H1 (cell line): ENCODE results near the gene TGM1. TPM values are rescaled to one million over a fixed set of nuclear protein-coding genes. Genes with fewer than 3 reads are reported as not detected.

Experiments used
- CTCF ChIA-PET: fragments of 300-600 bp; sonication (Branson Sonifier 250); formaldehyde crosslinking; loops from one replicate; lab custom pipeline; 2021; ENCODE audit not compliant: partially characterized antibody; lab: Charles Lee
- POLR2A ChIA-PET: fragments of 300-600 bp; sonication (Branson Sonifier 250); formaldehyde crosslinking; loops from one replicate; lab custom pipeline; 2021; ENCODE audit warnings: inconsistent platforms; ENCODE audit not compliant: partially characterized antibody; lab: Charles Lee
- DNase-seq, 2 experiments: peaks; one replicate each; pipeline versions ENCODE4 v3.0.0 to v3.0.0-alpha.2; 2010 to 2022; ENCODE audit warnings: low spot score in 2 of 2, low read depth in 1 of 2, mixed read lengths in 1 of 2
- FAIRE-seq: peaks from 2 replicates; lab custom pipeline; 2011; peaks lifted over from hg19 to GRCh38; lab: Jason Lieb, UNC
- H2AFZ ChIP-seq: 2 replicates; pipeline ENCODE4 v1.8.1; 2012; ENCODE audit warnings: low read length, inconsistent platforms
- H2AK5ac ChIP-seq: 2 replicates; pipeline ENCODE4 v1.6.1; 2013; ENCODE audit warnings: low read depth, low read length
- H2BK120ac ChIP-seq: replicated peaks from 2 replicates; pipeline ENCODE3; 2013; ENCODE audit warnings: low read depth, low read length, inconsistent platforms
- H2BK12ac ChIP-seq: 2 replicates; pipeline ENCODE4 v1.6.1; 2013; ENCODE audit warnings: low read depth, low read length
- H2BK15ac ChIP-seq: 2 replicates; pipeline ENCODE4 v1.6.1; 2013; ENCODE audit warnings: low read length
- H2BK20ac ChIP-seq: 2 replicates; pipeline ENCODE4 v1.6.1; 2013; ENCODE audit warnings: low read length
- H2BK5ac ChIP-seq: 2 replicates; pipeline ENCODE4 v1.6.1; 2013; ENCODE audit warnings: low read depth, low read length
- H3K14ac ChIP-seq: 2 replicates; pipeline ENCODE4 v1.6.1; 2013; ENCODE audit warnings: inconsistent platforms; ENCODE audit not compliant: insufficient read length
- H3K18ac ChIP-seq: 2 replicates; pipeline ENCODE4 v1.6.1; 2013; ENCODE audit warnings: low read length; ENCODE audit errors: extremely low read depth
- H3K23ac ChIP-seq: 2 replicates; pipeline ENCODE4 v1.6.1; 2013; ENCODE audit warnings: inconsistent platforms; ENCODE audit not compliant: insufficient read length
- H3K23me2 ChIP-seq: 2 replicates; pipeline ENCODE4 v1.6.1; 2013; ENCODE audit warnings: low read depth, low read length
- H3K27ac ChIP-seq: 2 replicates; pipeline ENCODE4 v1.6.1; 2011; ENCODE audit warnings: low read depth, low read length, inconsistent platforms
- H3K27me3 ChIP-seq, 4 experiments: replicated peaks in 1 of 4; 1 replicate in 1 of 4; 2 replicates in 3 of 4; pipeline versions ENCODE4 v1.6.1 to v1.8.1; 2011 to 2013; ENCODE audit warnings: low read length in 3 of 4, mild to moderate bottlenecking in 3 of 4, inconsistent platforms in 2 of 4, mixed read lengths in 2 of 4, moderate library complexity in 1 of 4; ENCODE audit not compliant: control insufficient read depth in 3 of 4, insufficient read depth in 3 of 4; ENCODE audit errors: extremely low read depth in 1 of 4
- H3K36me3 ChIP-seq, 4 experiments: 2 replicates each; pipeline versions ENCODE4 v1.6.1 to v1.8.1; 2011 to 2013; ENCODE audit warnings: mild to moderate bottlenecking in 4 of 4, low read length in 3 of 4, moderate library complexity in 2 of 4, control low read depth in 1 of 4, inconsistent platforms in 1 of 4; ENCODE audit not compliant: insufficient read depth in 4 of 4, control insufficient read depth in 2 of 4
- H3K4ac ChIP-seq: replicated peaks from 2 replicates; pipeline ENCODE3; 2013; ENCODE audit warnings: low read length, low read depth, mixed read lengths, inconsistent platforms; ENCODE audit not compliant: insufficient read length
- H3K4me1 ChIP-seq, 4 experiments: replicated peaks in 1 of 4; 1 replicate in 1 of 4; 2 replicates in 3 of 4; pipeline versions ENCODE4 v1.6.1 to v1.8.1; 2011 to 2013; ENCODE audit warnings: low read length in 3 of 4, inconsistent platforms in 2 of 4, mixed read lengths in 1 of 4; ENCODE audit not compliant: insufficient read depth in 4 of 4, control insufficient read depth in 3 of 4
- H3K4me2 ChIP-seq, 2 experiments: 2 replicates each; pipeline versions ENCODE4 v1.6.1 to v1.8.1; 2011 to 2013; ENCODE audit warnings: low read depth in 2 of 2, low read length in 2 of 2, control low read depth in 1 of 2, inconsistent platforms in 1 of 2, mild to moderate bottlenecking in 1 of 2; ENCODE audit not compliant: insufficient read depth in 1 of 2
- H3K4me3 ChIP-seq, 4 experiments: fragments of 200-600, 300-600 bp in 1 of 4; sonication (generic), shearing (Covaris generic), sonication (Bioruptor Twin) in 1 of 4; 2 replicates each; pipeline versions ENCODE4 v1.5.1 to v1.8.1; 2011 to 2016; ENCODE audit warnings: low read length in 4 of 4, low read depth in 3 of 4, control low read depth in 2 of 4, inconsistent platforms in 2 of 4, mild to moderate bottlenecking in 2 of 4, mixed read lengths in 1 of 4, moderate library complexity in 1 of 4; ENCODE audit not compliant: insufficient read depth in 2 of 4; ENCODE audit errors: extremely low read depth in 1 of 4
- H3K56ac ChIP-seq: replicated peaks from 2 replicates; pipeline ENCODE3; 2013; ENCODE audit warnings: low read depth, mild to moderate bottlenecking, mixed read lengths, low read length, inconsistent platforms; ENCODE audit not compliant: insufficient read length
- H3K79me1 ChIP-seq: 2 replicates; pipeline ENCODE4 v1.6.1; 2013; ENCODE audit warnings: low read depth, low read length, control low read depth
- H3K79me2 ChIP-seq, 2 experiments: 2 replicates each; pipeline versions ENCODE4 v1.6.1 to v1.8.1; 2012 to 2013; ENCODE audit warnings: low read length in 2 of 2, mild to moderate bottlenecking in 2 of 2, inconsistent platforms in 1 of 2; ENCODE audit not compliant: insufficient read depth in 2 of 2, control insufficient read depth in 1 of 2
- H3K9ac ChIP-seq, 4 experiments: replicated peaks in 1 of 4; 1 replicate in 1 of 4; 2 replicates in 3 of 4; pipeline versions ENCODE4 v1.6.1 to v1.8.1; 2011 to 2013; ENCODE audit warnings: low read depth in 3 of 4, low read length in 3 of 4, control low read depth in 2 of 4, mild to moderate bottlenecking in 2 of 4, moderate library complexity in 2 of 4, inconsistent platforms in 1 of 4; ENCODE audit errors: extremely low read depth in 1 of 4
- H3K9me3 ChIP-seq, 2 experiments: 2 replicates each; pipeline versions ENCODE4 v1.6.1 to v1.8.1; 2012 to 2013; ENCODE audit warnings: mild to moderate bottlenecking in 2 of 2, moderate library complexity in 2 of 2, control low read depth in 1 of 2, inconsistent platforms in 1 of 2, low read depth in 1 of 2, low read length in 1 of 2, mixed read lengths in 1 of 2; ENCODE audit not compliant: insufficient read depth in 2 of 2
- H4K20me1 ChIP-seq, 2 experiments: replicated peaks in 1 of 2; 2 replicates each; pipeline versions ENCODE3 to v1.8.1; 2011 to 2013; ENCODE audit warnings: inconsistent platforms in 2 of 2, low read length in 2 of 2, mild to moderate bottlenecking in 1 of 2; ENCODE audit not compliant: insufficient read depth in 2 of 2, control insufficient read depth in 1 of 2
- H4K5ac ChIP-seq: 2 replicates; pipeline ENCODE4 v1.6.1; 2013; ENCODE audit warnings: low read length, low read depth, mixed read lengths, inconsistent platforms; ENCODE audit not compliant: insufficient read length
- H4K8ac ChIP-seq: 2 replicates; pipeline ENCODE4 v1.8.0; 2013; ENCODE audit warnings: mild to moderate bottlenecking, moderate library complexity, low read length, inconsistent platforms; ENCODE audit not compliant: insufficient read depth; ENCODE audit errors: extremely low read depth
- H4K91ac ChIP-seq: replicated peaks from 2 replicates; pipeline ENCODE3; 2013; ENCODE audit warnings: low read length, mixed read lengths, inconsistent platforms; ENCODE audit not compliant: insufficient read length
- BACH1 ChIP-seq: IDR thresholded peaks from 2 replicates; pipeline ENCODE4 v1.6.1; 2012; ENCODE audit warnings: low read length, improper control_type of control experiment
- BRCA1 ChIP-seq: IDR thresholded peaks from 2 replicates; pipeline ENCODE4 v1.6.1; 2012; ENCODE audit warnings: low read depth, low read length, improper control_type of control experiment
- CBX5 ChIP-seq: fragments of 300-800, 300-1000 bp; sonication (generic); IDR thresholded peaks from 2 replicates; pipeline ENCODE4 v1.7.1; 2016; ENCODE audit warnings: antibody characterized with exemption, low read length, low read depth
- CHD2 ChIP-seq: IDR thresholded peaks from 2 replicates; pipeline ENCODE4 v1.6.1; 2012; ENCODE audit warnings: low read length, improper control_type of control experiment
- CREB1 ChIP-seq: IDR thresholded peaks from 2 replicates; pipeline ENCODE4 v1.6.1; 2012; ENCODE audit warnings: inconsistent platforms
- CTBP2 ChIP-seq: IDR thresholded peaks from 2 replicates; pipeline ENCODE4 v1.7.0; 2011; ENCODE audit warnings: borderline replicate concordance, mild to moderate bottlenecking, moderate library complexity, mixed read lengths, low read length; ENCODE audit not compliant: insufficient read depth, insufficient read length
- EP300 ChIP-seq, 2 experiments: IDR thresholded peaks; 1 replicate in 1 of 2; 2 replicates in 1 of 2; pipeline ENCODE4 v1.6.1; 2011 to 2012; ENCODE audit warnings: low read depth in 2 of 2, low read length in 2 of 2, mild to moderate bottlenecking in 2 of 2, borderline replicate concordance in 1 of 2, inconsistent platforms in 1 of 2, moderate library complexity in 1 of 2
- GABPA ChIP-seq: IDR thresholded peaks from 2 replicates; pipeline ENCODE4 v1.6.1; 2011; ENCODE audit warnings: mild to moderate bottlenecking, low read length, moderate library complexity, borderline replicate concordance; ENCODE audit not compliant: insufficient read depth
- GTF2F1 ChIP-seq: IDR thresholded peaks from 2 replicates; pipeline ENCODE4 v1.6.1; 2012; ENCODE audit warnings: low read depth, low read length, improper control_type of control experiment, borderline replicate concordance
- JUND ChIP-seq: IDR thresholded peaks from 2 replicates; pipeline ENCODE4 v1.6.1; 2011; ENCODE audit warnings: mild to moderate bottlenecking, improper control_type of control experiment, low read length
- KDM4A ChIP-seq: IDR thresholded peaks from one replicate; pipeline ENCODE4 v1.7.1; 2012; ENCODE audit warnings: low read depth, mild to moderate bottlenecking, moderate library complexity, low read length, inconsistent platforms; ENCODE audit not compliant: severe bottlenecking
- POU5F1 ChIP-seq: IDR thresholded peaks from 2 replicates; pipeline ENCODE4 v1.6.1; 2011; ENCODE audit warnings: low read depth, mild to moderate bottlenecking, low read length, moderate library complexity
- SP4 ChIP-seq: IDR thresholded peaks from 2 replicates; pipeline ENCODE4 v1.6.1; 2012; ENCODE audit warnings: low read length, inconsistent platforms
- SUZ12 ChIP-seq: fragments of 200-600 bp; sonication (generic); IDR thresholded peaks from 2 replicates; pipeline ENCODE4 v1.6.1; 2012; ENCODE audit warnings: mild to moderate bottlenecking, inconsistent platforms, low read length, moderate library complexity, mixed read lengths
- TEAD4 ChIP-seq: IDR thresholded peaks from 2 replicates; pipeline ENCODE4 v1.6.1; 2012; ENCODE audit warnings: low read depth, low read length, inconsistent platforms, mixed read lengths
- WGBS, 2 experiments: shearing (Covaris generic) in 1 of 2; methylation state at CpG; one replicate each; pipeline versions ENCODE4 v1.1.6 to v1.1.7; 2013 to 2015; ENCODE audit warnings: low lambda C conversion rate in 2 of 2, mixed read lengths in 2 of 2, inconsistent platforms in 1 of 2, low coverage in 1 of 2, missing lambda C conversion rate in 1 of 2; ENCODE audit not compliant: insufficient replicate concordance in 2 of 2, insufficient coverage in 1 of 2, insufficient read length in 1 of 2; ENCODE audit errors: extremely low coverage in 1 of 2, missing lambda C conversion rate in 1 of 2; 5-methylcytosine and 5-hydroxymethylcytosine counted together
- polyA plus RNA-seq, 7 experiments: library from polyadenylated mRNA; depleted of rRNA in 3 of 7; stranded (reverse) in 5 of 7; unstranded in 2 of 7; fragments of >200 nt in 5 of 7; fragments of 200-250 nt in 2 of 7; gene quantifications; 1 replicate in 5 of 7; 2 replicates in 1 of 7; 4 replicates in 1 of 7; pipeline versions ENCODE4 v1.2.1 to v1.2.3, GENCODE V29; 2011 to 2013; ENCODE audit warnings: missing spikeins in 2 of 7, mixed read lengths in 2 of 7
- total RNA-seq: library from RNA; stranded (reverse); fragmentation: NEBNext Ultra II Directional; extraction: Animal tissue kit (Norgen Biotek cat#: 25700); gene quantifications from 2 replicates; pipeline ENCODE4 v1.2.1, GENCODE V29; 2021

TGM1 gene
- total and polyA plus RNA-seq, 2 of the 8 experiments (the other 6 are each of a cell fraction or from before 2014, with no cell fraction given) = 1.8 to 2.2 TPM

GRCh38 chr14:24269368-24269767 lies 6.4 kb upstream of the TGM1 start:
- no peak overlapping the region for H2BK20ac ChIP-seq
- H2AK5ac ChIP-seq = no peak overlapping the region
- ChIA-PET POLR2A (interaction anchor here (0.9 to 3.8 kb wide), 7 partner anchors 11 to 81 kb away, joined by 3 to 26 read pairs (median 4); partner anchors contain the start of genes IPO4 and TINF2), CTCF (interaction anchor here (0.6 to 8.6 kb wide), 11 partner anchors 14 to 212 kb away, joined by 3 to 94 read pairs (median 22); partner anchors contain the start of genes CIDEB, DHRS1, GMPR2 and LTB4R2)
- no peak for FAIRE-seq
- peaks cover 0 to 2% of the 10 kb centered on the region in 2 experiments for H4K20me1 ChIP-seq
- H2BK15ac ChIP-seq = no peak overlapping the region
- H3K14ac ChIP-seq = no peak overlapping the region
- H2BK12ac ChIP-seq = no peak overlapping the region
- no peak overlapping the region for H3K4me2 ChIP-seq
- no peak overlapping the region for H4K91ac ChIP-seq
- H3K79me2 ChIP-seq = no peaks in the 10 kb centered on the region
- H2AFZ ChIP-seq = no peak overlapping the region
- no peak overlapping the region for H3K4me3 ChIP-seq
- H3K36me3 ChIP-seq = no peaks in the 10 kb centered on the region; a peak in 3 of 8 replicates
- no peak for DNase-seq
- 81% methylated on average over 8 of the region's 8 CpGs; no CpG with 5 or more reads in 1 of the 2 experiments for WGBS, 2 experiments
- peaks cover 5% of the 10 kb centered on the region for H3K23me2 ChIP-seq
- no peak overlapping the region for H4K8ac ChIP-seq
- peaks cover 0 to 4% (median 2%) of the 10 kb centered on the region in 4 experiments; a peak in 4 of 7 replicates for H3K4me1 ChIP-seq
- H2BK120ac ChIP-seq = no peak overlapping the region
- no peaks in the 10 kb centered on the region for H3K9me3 ChIP-seq
- no peak overlapping the region for H3K27ac ChIP-seq
- no peak overlapping the region for H3K56ac ChIP-seq
- no peak overlapping the region for H3K18ac ChIP-seq
- no peak overlapping the region for H3K9ac ChIP-seq
- H3K4ac ChIP-seq = no peak overlapping the region
- H4K5ac ChIP-seq = no peak overlapping the region
- H3K23ac ChIP-seq = no peak overlapping the region
- no peak overlapping the region for H2BK5ac ChIP-seq
- no peaks in the 10 kb centered on the region for H3K79me1 ChIP-seq
- H3K27me3 ChIP-seq = no peaks in the 10 kb centered on the region; a peak in 1 of 7 replicates
- no peak for TF ChIP-seq GABPA
- no peak for TF ChIP-seq EP300 (IDR thresholded peaks at IDR 0.05; ENCODE audit: borderline replicate concordance in 1 of 2, low read depth in 2 of 2, low read length in 2 of 2)
- TF ChIP-seq BACH1 = no peak
- no peak for TF ChIP-seq CREB1
- TF ChIP-seq CHD2 = no peak
- no peak for TF ChIP-seq KDM4A
- no peak for TF ChIP-seq JUND
- no peak for TF ChIP-seq TEAD4
- no peak for TF ChIP-seq CBX5
- no peak for TF ChIP-seq POU5F1
- TF ChIP-seq SUZ12 = no peak
- TF ChIP-seq GTF2F1 = no peak
- TF ChIP-seq BRCA1 = no peak
- TF ChIP-seq SP4 = no peak
- no peak for TF ChIP-seq CTBP2
